ENCODE results near the gene HOXA1.

HOXA1 gene

DNA sequence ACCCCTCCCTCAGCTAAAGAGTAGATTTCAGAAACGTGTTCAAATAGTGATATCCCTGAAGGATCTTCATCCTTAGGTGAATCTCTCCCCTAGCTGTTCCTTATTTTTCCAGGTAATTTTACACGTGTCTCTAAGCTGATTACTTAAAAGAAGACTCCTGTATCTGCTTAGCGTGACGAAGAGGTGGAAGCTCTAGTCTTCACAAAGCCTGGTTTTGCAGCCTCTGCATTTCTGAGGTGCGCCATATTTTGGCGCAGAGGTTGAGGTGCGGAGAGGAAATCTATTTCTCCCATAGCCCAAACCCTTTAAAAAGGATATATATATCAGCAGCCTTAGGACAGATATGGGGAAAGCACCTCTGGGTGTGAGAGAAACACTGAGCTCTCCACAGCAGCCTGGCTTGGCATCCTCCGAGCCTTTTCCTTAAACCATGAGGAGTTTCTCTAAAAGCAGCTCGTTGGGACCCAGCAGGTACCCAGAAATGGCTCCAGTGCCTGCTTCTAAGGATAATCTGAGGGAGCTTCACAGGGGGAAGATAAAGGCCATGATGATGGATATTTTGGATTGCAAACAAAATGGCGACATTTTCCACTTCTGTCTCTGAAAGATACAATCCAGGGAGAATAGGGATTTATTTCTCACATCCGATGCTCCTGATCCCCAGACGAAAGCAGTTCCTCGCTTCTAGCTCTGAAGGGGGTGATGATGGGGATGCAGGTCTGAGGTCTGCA is 9.7 kb upstream of the HOXA1 start:
- DNase-seq (ENCODE audit: low spot score), result no peak

DNA sequence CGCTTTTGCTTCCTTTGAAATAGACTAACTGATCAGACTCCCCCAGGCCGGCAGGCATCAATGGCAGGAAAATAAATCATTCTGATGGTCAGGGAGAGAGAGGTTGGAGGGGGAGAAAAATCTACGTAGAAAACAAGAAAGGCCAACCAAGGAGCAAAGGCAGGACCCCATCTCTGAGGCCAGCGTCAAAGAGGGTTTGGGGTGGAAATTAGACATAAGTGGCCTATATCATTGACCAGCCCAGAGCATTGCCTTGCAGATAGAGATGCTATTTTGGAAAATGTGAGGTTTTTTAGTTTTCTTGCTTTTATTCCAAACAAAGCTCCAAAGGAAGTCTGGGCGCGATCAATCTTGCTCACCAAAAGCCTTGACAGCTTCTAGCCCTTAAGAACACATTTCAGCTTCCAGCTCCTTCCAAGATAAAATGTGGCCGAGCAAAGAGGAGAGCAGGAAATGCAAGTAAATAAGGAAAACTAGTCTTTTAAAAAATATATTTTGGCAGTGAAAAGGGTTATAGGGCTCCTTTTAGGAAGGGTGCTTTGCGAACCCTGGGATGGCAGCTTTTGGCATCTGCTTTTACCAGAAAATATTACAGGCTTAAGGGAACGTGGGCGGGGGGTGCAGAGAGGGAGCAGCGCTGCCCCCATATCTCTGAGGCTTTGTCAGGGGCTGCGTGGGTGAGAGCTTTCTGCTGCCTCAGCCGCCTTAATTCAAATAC is 8.7 kb upstream of the HOXA1 start:
- DNase-seq (ENCODE audit: low spot score), result no peak

- no peak for DNase-seq (ENCODE audit: low spot score)
Observed at GRCh38 chr7:27103489-27104226, 7.9 kb upstream of the HOXA1 start.

DNA sequence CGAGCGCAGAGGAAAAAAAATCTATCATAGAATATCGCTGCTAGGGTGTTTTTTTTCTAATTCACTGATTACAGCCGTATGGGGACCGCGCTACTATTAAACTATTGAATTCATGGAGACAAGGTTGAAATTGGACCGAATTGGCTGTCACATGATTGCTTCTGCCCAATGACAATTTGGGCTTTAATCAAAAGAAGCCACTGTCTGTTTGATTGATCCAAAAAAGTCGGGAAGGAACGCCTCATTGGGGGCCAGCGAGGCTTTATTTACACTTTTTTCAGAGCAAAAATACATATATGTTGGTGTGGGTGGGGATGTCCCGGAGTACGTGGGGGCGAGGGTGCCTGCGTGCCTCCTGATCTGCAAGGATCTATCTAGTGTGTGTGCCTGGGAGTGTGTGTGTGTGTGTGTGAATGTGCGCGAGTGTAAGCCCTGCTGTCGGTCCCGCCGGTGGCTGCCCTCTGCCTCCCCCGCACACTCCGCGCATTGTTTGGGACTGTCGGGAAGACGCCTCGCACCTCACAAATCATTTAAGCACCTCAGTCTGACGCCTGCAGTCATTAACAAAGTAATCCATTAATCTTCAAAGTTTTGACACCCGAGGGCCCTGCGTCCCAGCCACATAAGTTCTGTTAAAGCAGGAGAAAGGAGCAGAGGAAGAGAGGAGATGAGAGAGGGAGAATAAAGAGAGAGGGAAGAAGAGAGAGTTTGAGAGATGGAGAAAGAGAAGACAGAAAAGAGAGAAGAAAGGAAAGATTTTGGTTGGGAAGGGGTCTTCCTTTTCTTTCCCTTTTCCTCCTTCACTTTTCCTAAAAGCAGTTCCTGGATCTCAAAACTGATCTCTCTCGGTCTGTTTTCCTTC is 7.0 kb upstream of the HOXA1 start, which contains the start of gene HOXA2:
Gene HOXA2 (minus strand): TSS at position 103 of the 862 bp plus-strand sequence. CDS start 183 bp downstream, outside the sequence.
- DNase-seq (ENCODE audit: low spot score), result no peak

DNA sequence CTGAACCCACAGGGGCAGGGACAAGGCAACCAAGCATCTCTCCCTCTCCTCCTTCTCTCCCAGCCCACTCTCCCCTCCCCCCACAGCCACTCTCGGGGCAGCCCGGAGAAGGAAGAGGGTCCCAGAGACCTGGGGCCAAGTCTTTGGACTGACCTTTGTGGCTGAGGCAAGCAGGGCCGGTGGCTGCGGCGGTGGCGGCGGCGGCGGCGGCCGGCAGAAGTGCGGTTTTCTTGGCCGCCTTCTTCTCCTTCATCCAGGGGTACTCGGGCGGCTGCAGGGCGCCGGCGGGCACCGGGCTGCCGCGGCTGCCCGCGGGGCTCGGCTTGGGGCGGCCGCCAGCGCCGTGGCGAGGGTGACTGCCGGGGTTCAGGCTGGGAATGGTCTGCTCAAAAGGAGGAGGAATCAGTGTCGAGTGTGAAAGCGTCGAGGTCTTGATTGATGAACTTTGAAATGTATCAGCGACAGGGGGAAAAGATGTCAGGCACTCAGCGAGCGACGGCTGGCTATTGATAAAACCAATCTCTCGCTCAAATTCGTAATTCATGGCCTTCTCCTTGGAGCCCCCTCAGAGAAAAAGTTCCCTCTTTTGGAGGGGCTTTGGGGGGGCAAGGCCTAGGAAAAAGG is 6.3 kb upstream of the HOXA1 start:
- no peak for DNase-seq (ENCODE audit: low spot score)

DNA sequence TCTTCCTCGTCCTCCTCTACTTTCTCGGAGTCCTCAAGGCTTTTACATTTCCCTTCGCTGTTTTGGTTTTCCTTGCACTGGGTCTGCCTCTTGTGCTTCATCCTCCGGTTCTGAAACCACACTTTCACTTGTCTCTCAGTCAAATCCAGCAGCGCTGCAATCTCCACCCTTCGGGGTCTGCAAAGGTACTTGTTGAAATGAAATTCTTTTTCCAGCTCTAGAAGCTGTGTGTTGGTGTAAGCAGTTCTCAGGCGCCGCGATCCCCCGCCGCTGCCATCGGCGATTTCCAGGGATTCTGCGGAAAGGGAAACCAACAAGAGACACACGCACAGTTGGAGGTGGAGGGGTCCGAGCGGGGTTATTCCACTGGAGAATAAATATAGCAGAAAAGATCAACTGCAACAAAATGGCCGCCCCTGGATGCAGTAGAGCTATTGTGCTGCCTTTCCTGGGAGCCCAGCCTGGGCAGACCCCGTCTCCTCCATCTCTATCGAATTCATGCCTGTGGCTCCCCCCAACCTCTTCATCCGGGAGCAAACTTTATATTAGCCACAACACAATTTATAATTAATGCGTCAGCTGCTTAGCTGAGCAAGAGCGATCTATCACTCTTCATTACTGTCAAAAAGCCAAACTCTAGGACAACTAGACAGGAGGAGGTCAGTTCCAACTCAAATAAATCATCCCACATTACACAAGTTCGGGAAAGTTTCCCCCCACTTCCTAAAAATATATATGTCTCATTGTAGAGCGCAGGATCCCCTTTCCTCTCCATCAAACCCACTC is 5.6 kb upstream of the HOXA1 start:
- no peak for DNase-seq (ENCODE audit: low spot score)

DNA sequence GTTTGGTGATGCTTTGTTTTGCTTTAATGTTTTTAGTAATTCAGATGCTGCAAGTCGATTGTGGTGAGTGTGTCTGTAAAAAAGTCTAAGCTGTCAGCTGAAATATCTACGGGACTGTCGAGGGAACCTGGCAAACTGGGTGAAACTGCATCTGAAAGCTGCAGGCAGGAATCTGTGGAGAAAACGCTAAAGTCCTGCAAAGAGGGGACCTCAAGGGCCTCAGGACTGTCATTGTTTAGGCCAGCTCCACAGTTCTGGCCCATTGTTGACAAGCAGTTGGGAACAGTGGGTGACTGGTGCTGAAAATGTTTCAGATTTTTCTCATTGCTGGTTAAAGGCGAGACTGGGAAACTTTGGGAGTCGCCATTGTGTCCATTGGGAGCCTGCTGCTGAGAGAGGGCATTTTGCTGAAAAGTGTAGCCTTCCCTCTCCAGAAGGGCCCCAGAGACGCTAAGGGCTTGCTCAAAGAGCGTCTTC is 4.9 kb upstream of the HOXA1 start:
- DNase-seq (ENCODE audit: low spot score), result no peak

DNA sequence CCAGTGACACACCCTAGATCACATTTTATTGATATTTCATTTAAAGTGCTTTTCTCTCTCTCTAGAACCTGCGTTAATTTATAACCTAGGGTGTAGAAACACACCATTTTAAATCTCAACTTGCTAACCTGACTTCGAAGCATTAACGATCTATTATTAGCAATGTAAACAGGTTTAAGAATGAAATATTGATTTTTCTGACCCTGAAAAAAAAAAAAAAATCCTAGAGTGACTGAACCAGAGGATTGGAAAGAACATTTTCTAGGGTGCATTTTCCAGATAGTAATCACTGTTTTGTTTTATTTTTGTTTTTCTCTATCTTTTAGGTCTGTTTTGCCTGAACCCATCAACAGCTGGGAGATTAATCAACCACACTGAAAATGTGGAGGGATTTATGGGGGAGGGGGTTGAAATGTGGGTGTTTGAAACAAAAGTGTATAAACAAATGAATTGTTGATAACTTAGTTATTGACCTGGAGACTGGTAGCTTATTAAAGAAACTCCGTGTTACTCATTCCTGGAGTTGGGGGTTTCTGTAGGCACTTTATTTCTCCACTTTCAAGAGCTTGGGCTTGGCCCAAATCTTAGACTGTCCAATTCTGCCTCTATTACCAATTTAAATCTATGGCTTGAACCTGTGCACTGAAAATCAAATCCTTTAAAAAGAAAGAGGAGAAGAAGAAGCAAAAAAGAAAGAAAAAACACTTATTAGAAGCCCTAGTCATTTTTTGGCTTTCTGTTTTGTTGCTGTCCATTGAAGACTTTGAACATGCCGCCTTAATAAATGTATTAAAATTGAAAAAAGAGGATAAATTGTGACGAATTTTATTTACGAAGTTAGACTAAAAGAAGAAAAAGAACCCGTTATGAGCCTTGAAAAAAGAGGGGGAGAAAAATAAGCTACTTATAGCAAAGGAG is 3.9 kb upstream of the HOXA1 start:
- DNase-seq (ENCODE audit: low spot score), result no peak

DNA sequence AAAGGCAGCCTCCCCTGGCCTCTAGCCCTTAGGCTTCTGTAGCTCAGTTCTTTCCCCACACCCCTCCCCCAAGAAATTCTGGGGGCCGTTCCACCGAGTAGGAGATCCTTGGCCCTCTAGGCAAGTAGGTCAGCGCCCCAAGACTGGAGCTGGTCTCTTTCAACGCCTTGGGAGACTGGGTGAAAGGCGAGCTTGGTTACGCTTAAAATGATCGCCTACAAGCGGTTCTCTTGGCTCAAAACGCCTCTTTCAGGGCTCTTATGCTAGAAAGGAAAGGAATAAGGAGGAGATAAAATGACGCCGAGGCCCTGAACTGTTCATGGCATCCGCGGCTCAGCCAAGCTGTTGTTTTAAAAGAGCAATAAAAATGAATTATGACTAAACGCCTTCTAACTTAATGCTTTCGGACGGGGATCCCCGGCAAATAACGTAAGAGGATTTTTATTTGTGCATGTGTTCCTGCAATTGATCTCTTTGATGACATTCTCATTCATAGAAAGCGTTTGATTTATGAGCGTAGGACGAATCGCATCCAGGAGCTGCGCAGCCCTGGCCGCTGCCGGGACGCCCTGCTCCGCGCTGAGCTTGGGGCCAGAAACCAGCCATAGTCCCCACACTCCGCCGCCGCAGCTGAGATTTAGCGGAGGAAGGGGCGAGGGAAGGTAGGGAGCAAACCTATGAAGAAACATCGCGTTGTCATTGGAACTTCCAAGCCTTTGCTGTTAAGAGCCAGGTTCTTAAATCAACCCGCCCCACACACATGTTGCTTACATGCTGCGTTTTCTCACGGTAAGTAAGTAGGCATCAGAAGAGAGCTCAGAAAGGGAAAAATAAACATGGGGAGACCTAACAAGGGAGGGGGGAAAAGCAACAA is 3.0 kb upstream of the HOXA1 start:
- DNase-seq (ENCODE audit: low spot score), result no peak

DNA sequence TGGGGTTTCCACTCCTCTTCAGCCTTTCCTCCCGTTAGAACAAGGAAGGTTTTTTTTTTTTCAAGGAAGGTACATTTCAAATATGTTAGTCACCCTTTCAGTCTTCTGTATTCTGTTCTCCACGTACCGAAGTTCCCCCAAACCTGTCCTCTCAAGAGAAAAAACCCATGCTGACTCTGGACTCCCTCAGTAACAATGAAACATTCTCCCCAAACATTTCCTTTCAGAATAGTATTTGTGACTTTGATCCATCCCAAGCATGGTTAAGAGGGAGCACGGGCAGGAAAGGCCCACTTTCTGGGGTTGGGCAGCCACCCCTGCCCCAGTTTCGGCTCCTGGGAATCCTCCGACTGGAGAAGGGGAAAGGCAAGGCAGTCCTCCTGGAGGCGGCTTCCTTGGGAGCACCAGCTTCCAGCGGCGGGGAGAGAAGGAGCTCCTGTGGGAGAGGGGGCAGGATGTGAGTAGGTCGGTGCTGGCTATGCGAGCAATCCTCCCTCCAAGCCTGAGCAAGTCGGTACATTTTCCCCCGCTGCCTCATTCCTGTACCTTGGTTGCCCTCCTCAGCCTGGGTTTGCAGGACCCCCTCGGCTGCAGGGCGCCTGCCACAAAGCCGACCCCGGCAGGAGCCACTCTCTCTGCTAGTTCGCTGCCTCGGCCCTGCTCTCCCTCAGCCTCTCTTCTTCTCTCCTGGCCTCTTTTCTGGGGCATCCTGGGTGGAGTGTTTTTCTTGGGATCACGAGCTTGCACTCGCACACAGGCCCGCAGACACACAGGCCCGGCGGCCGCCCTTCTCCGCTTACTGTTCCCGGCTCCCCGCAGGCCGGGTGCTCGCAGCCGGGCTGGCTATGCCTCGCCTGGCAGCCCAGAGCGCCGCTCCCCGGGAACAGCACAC is 2.1 kb upstream of the HOXA1 start:
- DNase-seq (ENCODE audit: low spot score), result no peak

DNA sequence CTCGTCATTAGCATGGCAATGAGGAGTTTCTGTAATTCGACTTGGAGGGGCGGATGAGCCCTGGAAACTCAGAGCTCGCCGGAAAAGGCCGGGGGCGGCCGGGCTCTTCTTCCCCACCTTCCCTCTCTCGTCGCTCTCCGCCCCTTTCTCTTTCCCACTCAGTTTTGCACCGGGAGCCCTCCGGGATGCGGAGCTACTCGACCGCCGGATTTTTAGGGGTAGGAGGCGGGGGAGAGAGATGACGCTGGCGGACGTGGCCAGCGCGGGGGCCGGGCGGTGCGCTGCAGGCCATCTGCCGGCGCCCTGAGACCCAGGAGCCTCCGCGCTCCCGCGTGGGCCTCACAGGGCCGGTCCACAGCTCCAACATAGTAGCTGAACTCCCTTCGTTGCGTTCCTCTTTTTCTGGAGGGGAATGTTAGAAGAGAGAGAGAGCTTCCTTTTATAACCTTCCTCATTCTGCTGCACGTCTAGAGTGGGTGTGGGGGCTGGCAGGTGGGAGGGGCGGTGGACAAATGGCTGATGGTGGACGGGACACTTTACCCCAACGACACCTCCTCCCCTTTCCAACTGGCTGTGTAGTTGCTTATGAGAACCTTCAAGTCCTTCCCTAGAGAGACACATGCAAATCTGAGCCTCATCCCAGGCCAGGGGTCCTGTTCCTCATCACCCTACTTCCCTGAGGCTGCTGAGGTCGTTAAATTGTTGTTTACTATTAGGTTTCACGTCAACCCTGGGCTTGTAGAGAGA is 1.1 kb upstream of the HOXA1 start:
- DNase-seq (ENCODE audit: low spot score), result peak; percentile 34

DNA sequence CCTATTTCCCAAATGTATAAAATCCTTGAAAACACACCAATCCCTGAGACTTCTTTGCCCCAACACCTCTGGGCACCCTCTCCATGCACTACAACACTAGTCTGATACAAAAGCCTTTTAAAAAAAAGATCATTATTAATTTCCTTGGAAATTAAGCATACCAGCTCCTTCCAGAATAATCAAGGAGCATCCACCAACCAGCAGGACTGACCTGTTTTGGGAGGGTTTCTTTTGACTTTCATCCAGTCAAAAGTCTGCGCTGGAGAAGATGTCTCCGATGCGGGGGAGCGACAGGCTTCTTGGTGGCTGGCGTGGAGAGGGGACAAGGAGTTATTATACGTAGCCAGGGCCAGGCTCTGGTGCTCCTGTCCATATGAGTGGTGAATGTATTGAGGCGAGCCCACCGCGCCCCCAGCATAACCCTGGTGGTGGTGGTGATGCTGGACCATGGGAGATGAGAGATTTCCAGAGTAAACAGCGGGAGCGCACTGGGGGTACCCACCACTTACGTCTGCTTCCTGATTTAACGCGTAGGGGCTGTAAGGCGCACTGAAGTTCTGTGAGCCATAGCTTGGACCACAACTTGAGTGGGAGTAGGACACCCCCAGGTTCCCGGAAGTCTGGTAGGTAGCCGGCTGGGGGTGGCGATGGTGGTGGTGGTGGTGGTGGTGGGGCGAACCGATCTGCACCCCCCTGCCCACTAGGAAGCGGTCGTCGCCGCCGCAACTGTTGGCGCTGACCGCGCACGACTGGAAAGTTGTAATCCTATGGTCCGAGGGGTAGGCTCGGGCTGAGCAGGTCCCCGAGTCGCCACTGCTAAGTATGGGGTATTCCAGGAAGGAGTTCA is 527 bp downstream of the HOXA1 start:
- peak; percentile 21 for DNase-seq (ENCODE audit: low spot score)

- no peak for DNase-seq (ENCODE audit: low spot score)
Observed at GRCh38 chr7:27094304-27095049, 1.3 kb downstream of the HOXA1 start.

DNA sequence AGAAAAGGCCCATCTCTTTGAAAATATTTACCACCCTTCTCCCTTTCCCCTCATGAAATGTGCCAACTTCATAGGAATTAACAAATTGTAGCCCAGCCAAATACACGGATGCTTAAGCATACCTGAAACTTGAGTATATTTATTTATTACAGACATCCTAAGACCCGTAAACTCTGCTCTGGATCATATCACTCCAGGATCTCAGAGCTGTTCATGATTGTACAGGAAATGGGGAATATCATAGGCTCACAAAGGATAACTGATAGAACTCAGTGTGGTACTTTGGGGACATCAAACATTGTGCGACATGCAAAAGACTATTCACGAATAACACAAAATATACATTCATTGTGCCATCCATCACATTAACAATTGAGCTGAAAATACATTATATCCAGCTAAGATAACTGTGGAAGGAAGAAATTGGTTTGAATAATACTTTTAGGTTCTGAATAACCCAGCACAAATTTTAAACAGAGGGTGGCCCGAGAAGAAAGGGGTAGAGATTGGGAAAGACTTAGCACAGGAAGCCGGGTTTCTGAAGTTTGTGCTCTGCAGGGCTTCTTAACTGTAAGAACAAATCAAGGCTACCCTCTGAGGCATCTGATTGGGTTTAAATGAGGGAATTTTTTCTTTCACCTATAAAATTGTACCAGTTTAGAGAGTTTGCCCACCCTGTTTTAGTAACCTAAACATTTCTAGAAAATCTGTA is 2.5 kb downstream of the HOXA1 start:
- no peak for DNase-seq (ENCODE audit: low spot score)

GRCh38 chr7:27092819-27093110 is 3.0 kb downstream of the HOXA1 start:
- DNase-seq (ENCODE audit: low spot score), result no peak
